Measurements from ENCODE around the gene TRMT11. TPM values are rescaled to one million over a fixed set of nuclear protein-coding genes. Genes with fewer than 3 reads are reported as not detected.

TRMT11 gene
- total and polyA plus RNA-seq, 9 of the 15 experiments (the other 6 are each of a cell fraction or from before 2014, with no cell fraction given): 38.8 to 88.0 (median 59.8) TPM

- TF ChIP-seq MYC (IDR thresholded peaks at IDR 0.05; ENCODE audit: low read depth, low read length) (peak; percentile 80), MYC (CRISPR knock-in tag; IDR thresholded peaks at IDR 0.05; ENCODE audit: borderline replicate concordance, low read depth) (peak; percentile 61; the same call in 1 of the 2 replicates), BHLHE40 (IDR thresholded peaks at IDR 0.05; ENCODE audit: low read length) (peak; percentile 38; the same call in 1 of the 2 replicates), ZNF778 (CRISPR knock-in tag; IDR thresholded peaks at IDR 0.05) (no peak), BMI1 (IDR thresholded peaks at IDR 0.05; ENCODE audit: low read length) (no peak), ZBTB11 (CRISPR knock-in tag; IDR thresholded peaks at IDR 0.05) (peak; percentile 66 to 96 (median 91); a peak in 4 of 6 replicates), RREB1 (CRISPR knock-in tag; IDR thresholded peaks at IDR 0.05) (no peak), CAMTA2 (CRISPR knock-in tag; conservative IDR thresholded peaks at IDR 0.05) (0 out of 2 replicates have a peak, but pooled peaks have one; percentile 70), UBTF (IDR thresholded peaks at IDR 0.05; ENCODE audit: borderline replicate concordance in 1 of 2, low read depth in 2 of 2, low read length in 2 of 2) (peak; percentile 32 to 36; a peak in 1 of 4 replicates), FOXK2 (conservative IDR thresholded peaks at IDR 0.05 in 1 of 2, IDR thresholded peaks at IDR 0.05 in 1 of 2; ENCODE audit: low read depth in 2 of 2) (peak in 1 of 2 experiments; percentile 21; a peak in 1 of 4 replicates), PKNOX1 (IDR thresholded peaks at IDR 0.05) (no peak; the same call in 1 of the 2 replicates), SPI1 (IDR thresholded peaks at IDR 0.05; ENCODE audit: borderline replicate concordance, low read depth, low read length) (peak; percentile 38; the same call in 1 of the 2 replicates), ZNF311 (CRISPR knock-in tag; IDR thresholded peaks at IDR 0.05) (no peak)
These were observed at the start of gene TRMT11 (continued) for GRCh38 chr6:125986301-125987025.

Data from K562 (cell line).